GM18861 (cell line): Measurements from ENCODE around the gene BCAS3.
"Not testable (repeated sequence)": the region's sequence is repeated elsewhere in the genome, so short reads cannot be mapped to it uniquely, and the experiment has no call there.

Source experiments
- ATAC-seq: cut with Tn5 transposase; IDR thresholded peaks from one replicate; pipeline ENCODE4 v1.9.1; 2021; ENCODE audit not compliant: unreplicated experiment

BCAS3 gene

DNA sequence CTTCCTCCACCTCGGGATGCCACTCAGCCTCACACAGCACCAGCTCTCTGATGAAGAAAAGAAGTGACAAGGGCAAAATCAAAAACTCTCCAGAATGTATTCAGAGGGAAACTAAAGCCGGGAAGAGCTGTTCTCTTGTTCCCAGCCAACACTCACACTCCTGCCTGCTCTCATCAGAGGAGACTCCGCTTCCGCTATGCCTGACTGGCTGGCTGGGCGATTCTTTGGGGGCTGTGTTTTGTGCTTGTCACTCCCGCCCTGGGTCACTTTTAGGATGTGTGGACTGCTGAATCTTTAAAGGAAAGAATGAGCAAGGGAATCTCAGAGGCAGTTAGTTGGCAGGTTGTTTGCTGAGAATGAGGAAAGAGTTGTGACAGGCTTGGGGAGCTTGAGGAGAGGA, 667.4 kb downstream of the BCAS3 start:
- ATAC-seq, result no peak

DNA sequence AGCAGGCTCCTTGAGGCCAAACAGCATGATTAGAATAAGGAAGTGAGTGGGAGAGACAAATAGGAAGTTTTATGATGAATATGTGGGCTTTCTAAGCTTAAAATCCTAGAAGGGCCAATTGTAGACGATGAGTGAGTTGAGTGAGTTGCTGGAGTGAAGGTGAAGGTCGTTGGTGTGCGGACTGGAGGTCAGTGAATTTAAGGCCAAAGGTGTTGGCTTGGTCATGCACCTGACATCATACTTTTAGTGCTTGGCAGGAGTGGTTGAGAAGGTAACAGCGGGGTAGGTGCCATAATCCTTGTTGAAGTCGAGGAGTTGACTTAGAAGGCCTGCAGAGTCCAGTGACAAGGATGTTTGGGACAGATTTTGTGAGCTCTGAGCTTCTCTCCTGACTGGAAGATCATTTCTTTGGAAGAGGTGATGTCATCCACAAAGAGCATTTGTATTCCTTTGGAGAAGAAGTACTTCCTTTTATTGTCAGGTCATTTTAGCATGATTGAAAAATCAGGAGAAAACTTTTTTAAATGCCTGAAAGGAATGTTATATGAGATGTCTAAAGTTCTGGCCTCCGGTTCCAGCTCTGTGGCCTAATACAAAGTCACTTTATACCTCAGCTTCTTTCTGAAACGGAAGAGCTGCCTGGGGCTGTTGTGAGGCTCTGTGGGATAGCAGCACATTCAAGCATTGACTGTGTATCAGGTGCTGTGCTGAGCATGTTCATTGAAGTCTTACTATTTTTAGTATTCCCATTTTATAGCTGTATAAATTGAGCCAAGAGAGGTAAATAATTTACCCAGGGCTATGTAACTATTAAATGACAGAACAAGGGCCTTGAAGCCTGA, 668.4 kb downstream of the BCAS3 start:
- no peak for ATAC-seq

DNA sequence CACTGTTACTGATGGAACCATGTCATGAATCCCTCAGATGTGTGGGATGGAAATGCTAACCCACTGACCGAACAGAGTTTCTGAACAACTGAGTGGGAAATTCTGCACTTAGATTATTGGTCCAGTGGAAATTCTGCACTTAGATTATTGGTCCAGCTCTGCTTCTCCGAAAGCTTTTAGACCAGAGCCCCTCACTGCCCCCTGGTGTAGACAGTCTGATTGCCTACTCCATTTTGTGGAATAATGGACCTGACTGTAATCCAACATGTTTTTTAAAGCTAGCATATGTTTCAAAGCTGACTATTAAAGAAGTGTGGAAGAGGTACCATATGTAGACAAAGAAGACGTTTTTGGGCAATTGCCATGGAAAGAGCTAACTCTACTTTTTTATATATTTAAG, 671.7 kb downstream of the BCAS3 start:
- ATAC-seq, result no peak

DNA sequence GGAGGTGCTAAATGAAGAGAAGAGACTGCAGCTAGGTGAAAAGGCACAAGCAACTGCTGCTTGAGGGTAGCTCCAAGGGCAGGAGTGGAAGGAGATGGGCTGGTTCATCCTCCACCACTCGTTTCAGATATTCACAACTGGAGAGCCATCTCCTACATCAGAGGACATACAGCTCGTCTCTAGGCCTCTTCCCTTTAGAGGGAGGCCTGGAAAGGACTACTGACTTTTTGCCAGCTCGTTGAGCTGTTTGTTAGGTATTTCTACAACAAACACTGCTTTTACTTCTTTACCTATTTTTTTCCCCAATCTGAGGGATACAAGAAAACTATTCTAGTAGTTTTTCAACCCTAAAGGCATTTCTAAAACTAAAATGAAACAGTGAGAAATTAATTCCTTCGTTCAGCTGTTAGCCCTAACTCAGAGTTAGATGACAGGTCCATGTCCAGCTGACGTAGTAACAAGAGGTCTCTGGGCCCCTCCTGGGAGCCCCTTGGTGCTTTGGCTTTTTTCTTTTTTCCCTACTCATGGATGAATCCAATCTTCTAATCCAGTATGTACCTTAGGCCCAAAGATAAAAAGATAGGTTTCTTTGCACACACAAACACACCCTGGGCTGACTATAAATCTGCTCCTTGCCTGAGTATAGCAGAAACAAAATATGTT, 674.2 kb downstream of the BCAS3 start:
- ATAC-seq, result no peak

DNA sequence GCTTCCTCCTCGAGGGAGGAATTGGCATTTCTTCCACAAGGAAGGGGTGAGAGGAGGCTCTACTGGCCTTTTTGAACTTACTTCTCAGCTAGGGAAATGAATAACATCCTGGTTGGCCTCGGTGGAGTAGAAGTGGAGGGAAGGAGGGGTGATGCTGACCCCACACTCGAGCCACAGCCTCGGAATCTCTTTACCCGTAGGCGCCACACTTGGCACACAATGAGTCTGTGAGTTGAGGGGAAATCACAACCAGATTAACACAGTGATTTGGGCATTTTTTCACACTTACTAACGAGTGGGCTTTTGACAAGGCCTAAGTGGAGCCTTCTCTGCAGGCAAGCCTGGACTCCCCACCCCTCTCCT, 674.7 kb downstream of the BCAS3 start:
- ATAC-seq, result no peak

DNA sequence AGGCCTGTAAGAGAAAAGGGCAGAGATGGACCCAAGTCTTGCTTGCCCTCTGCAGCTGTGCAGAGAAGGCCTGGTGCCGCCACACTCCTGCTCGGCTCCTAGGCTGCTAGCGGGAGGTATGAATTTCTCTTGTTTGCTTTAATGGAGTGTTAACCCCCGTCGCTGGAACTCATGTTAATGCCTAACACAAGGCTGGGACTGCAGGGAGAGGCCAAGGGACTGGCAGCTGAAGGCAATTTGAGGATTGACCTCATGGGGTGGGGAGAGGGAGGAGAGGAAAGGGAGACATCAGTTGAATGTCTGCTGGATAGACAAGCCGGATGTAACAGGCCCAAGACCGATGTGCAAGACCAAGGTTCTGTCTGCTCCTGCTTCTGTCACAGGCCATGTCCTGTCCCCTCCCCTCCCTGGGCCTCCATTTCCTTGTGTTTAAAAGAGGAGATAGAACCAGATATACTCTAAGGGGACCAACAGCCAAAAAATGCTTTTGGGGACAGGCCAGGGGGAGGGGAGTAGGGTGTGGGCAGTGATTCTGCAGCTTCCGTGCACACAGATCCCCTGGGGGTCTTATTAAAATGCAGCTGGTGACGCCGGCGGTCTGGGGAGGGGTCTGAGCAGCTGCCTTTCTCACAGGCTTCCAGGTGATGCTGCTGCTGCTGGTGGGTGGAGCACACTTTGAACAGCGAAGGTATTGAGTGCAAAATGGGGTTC, 675.3 kb downstream of the BCAS3 start:
- no peak for ATAC-seq

DNA sequence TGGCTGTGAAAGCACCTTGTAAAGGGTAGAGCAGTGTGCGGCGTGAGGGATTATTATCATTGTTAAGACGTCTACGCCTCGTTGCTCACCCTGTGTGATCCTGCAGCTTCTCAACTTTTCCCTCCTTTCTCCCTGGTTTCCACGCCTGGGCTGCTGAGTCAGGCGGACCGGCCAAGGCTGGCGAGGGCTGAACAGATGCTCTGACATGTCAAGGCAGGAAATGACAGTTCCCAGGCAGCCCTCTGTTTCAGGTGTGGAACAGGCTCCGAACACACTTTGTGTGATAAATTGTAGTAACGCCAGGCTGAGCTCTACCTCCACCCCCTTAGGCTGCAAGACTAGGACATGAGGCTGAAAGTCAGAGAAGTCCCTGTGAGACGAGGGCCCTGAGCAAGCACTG, 676.0 kb downstream of the BCAS3 start:
- ATAC-seq, result no peak

DNA sequence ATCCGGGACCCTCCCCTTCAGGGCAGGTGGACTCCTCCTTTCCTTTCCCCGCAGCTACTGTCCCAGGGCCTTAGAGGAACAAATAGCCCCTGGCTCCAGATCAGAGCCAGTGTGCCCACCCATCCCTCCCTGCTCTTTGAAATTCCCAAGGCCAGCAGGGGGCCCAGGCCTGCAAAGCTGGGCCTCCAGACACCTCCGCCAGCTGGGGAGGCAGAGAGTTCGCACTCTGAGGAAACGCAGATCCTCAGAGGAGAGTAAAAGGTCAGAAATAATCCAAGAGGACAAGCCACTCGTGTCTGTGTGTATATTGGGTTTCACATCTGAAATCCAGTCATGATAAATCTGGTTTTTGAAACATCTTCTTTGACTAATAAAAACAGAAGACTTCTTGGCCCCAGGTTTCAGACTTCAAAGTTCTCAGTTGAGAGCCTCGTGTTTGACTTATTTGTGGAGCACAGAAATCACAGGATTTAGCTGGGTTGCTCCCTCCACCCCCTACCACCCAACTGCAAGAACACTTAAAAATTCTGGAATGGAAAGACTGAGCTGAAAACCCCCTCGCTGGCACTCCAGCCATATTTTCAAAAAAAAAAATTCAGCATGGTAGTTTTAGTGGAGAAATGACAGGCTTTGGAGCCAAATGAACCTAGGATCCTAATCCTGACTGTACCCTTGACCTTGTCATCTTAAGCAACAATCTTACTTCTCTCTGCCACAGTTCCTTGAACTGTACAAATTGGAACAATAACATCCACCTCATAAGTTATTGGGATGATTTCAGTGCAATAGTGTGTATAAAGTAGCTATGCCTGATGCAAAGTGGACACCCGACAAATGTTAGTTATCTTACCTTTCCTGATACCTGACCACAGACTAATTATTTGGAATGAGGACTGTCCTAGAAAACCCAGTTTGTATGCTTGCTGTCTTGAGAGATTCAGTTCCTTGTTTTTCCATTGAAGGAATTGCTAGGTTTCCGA, 677.5 kb downstream of the BCAS3 start:
- no peak for ATAC-seq

DNA sequence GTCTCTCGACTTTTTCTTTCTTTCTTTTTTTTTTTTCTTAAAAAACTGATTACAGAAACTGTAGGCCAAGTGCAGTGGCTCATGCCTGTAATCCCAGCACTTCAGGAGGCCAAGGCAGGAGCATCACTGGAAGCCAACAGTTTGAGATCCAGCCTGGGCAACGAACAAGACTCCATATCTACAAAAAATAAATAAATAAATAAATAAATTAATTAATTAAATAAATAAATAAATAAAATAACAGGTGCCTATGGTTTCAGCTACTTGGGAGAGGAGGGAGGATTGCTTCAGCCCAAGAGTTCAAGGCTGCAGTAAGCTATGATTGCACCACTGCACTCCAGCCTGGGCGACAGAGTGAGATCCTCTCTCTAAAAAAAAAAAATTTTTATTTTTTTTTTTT, 679.4 kb downstream of the BCAS3 start:
- not testable (repeated sequence) for ATAC-seq

DNA sequence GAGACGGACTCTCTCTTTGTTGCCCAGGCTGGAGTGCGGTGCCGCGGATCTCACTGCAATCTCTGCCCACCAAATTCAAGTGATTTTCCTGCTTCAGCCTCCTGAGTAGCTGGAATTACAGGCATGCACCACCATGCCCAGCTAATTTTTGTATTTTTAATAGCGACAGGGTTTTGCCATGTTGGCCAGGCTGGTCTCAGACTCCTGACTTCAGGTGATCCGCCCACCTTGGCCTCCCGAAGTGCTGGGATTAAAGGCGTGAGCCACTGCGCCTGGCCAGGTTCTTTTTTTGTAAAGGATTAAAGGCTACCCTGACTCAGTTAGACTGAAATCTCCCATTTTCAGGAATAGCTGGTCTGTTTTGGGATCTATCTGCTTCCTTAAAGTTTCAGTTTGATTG, 681.9 kb downstream of the BCAS3 start:
- not testable (repeated sequence) for ATAC-seq

DNA sequence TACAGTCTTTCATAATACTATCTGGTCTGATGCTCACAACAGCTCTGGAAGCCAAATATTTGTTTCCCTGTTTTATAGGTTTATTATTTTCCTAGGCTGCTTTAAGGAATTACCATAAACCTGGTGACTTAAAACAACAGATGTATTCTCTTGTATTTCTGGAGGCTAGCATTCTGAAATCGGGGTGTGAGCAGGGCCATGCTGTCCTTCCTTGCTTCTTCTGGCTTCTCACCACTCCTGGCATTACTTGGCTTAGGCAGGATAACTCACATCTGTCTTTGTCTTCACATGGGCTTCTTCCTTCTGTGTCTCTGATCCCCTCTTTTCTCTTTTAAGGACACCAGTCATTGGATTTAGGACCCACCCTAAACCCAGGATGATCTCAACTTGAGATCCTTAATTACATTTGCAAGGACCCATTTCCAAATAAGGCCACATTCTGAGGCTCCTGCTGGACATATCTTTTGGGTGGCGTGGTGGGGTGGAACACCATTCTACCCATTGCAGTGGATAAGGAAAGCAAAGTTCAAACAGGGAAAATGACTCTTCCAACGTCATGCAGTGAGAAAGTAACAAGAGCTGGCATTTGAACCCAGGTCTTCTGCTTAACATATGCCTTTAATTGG, 682.8 kb downstream of the BCAS3 start:
- no peak for ATAC-seq

DNA sequence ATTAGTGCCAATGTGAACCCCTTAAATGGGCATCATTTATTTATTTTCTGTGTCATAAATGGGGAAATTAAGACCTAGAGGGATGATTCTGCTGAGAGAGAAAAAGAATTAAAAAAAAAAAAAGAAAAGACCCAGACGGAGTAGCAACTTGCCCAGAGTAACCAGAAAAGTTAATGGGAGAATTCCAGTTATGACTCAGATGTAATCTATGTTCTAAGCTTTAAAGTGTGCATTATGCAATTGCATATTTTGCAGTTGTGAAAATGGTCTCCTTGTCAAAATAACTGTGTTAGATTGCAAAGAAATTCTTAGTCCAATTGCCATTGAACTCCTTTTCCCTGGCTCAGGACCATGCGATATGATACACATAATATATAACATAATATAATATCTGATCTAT, 683.4 kb downstream of the BCAS3 start:
- ATAC-seq, result no peak

DNA sequence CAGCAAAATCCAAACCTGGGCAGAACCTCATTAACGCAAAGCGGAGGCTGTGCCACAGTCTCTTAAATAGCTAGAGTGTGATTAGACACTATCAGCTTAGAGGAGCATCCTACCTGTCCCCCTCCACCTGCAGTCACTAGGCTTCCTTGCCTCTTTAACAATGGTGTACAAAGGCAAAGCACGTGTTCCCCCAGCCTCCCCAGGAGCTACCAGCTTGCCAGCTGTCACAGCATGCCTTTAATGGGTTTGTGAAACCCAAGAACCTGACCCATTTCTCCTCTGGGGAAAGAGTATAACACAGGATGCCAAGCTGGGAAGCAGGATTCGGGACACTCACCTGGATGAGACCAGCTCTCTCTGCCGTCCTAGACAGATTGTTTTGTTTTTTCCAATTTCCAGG, 684.7 kb downstream of the BCAS3 start:
- no peak for ATAC-seq

DNA sequence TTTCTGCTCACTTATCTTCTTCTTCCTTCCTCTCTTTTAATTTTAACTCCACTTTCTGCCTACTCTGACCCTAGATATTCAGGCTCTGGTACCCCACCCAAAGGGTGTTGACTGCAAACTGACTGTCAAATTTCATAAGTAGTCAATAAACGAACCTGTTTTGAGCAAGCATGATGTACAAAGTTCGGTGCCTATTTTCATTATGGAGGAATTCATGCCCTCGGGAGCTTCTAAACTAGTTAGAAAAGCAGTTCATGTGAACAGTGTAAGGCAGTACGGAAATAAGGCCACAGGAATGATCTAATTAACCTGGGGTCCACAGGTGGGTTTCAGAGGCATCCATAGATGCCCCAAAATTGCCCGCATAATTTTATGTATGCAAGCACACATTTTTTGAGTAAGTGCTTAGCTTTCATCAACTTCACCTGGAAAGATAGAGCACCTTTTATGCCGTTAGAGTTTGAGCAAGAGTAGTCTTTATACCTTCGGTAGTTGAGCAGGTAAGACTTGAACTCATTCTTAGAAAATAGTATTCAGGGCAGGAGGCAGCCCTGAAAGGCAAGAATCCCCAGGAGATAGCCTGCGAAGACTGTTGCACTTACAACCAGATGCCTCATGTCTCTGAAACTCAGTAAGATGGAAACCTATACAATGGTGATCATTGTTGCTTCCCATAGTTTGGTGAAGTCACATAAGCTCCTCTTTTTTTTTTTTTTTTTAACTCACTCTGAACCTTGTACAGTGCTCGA, 685.4 kb downstream of the BCAS3 start:
- ATAC-seq, result no peak

DNA sequence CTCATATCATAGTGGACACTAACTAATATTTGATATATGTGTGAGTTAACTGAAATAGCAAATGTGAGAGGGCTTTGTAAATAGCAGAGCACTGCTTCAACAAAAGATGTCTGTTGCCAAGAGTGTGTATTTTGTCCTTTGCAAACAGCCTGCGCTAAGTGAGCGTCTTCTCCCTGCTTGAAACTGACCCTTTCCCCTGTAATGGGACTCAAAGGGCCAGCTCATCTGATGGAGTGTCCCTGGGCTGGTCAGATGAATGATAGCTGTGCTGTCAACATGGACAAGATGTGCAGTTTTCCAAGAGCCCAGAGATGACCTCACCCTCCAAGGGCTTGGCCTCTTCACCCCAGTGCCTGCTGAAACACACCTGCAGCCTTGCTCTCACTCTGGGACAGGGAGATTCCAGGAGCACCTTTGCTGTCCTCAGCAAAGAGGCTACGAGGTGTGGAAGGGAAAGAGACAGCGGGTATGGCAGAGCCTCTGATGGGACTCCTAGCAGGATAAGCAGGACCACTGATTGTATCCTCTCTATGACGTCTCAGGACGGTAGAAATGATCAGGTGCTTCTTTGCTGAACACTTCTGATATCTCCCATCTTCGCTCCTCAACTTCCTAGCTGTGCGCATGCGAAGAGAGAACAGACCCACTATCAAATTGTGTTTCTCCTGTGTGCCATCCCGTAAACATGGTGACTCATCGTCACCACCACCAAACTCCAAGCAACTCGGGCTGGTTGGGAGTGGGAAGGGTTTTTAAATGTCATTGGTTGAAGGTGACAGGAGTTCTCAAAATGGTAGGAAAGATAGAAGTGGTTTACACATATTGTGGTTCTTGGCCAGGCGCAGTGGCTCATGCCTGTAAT, 686.2 kb downstream of the BCAS3 start:
- no peak for ATAC-seq

DNA sequence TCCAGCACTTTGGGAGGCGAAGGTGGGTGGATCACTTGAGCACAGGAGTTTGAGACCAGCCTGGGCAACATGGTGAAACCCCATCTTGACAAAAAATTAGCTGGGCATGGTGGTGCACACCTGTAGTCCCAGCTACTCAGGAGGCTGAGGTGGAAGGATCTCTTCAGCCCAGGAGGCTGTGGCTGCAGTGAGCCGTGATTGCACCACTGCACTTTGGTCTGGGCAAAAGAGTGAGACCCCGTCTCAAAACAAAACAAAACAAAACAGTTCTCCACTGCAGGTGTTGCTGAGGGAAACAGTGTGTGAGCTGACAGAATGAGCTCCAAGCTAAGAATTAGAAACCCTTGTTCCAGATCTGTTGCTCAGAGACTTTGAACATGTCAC, 686.8 kb downstream of the BCAS3 start:
- no peak for ATAC-seq

DNA sequence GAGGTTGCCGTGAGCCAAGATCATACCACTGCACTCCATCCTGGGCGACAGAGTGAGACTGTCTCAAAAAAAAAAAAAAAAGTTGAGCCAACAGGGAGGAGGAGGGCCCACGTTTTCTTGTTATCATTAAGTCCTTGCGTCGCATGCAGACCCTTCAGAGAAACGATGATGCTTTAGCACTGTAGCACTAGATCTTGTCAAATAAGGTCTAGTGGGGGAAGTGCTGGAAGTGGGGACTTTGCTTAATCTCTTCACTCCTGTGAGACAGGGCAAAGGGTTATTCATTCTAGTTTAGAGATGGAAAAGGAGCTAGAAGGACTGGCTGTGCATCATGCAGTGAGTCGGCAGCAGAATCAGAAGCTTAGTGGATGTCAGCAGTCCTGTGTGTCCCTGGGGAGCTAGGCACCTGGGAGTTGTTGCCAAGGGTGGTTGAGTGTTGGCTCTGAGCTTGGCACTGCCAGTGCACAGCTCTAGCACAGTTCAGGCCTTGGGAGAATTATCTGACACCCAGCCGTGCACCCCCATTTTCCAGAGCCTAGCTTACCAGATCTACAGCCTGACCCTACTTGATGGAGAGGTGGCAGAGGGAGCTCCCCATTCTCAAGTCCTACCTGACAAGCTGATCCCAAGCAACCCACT, 688.5 kb downstream of the BCAS3 start:
- no peak for ATAC-seq

DNA sequence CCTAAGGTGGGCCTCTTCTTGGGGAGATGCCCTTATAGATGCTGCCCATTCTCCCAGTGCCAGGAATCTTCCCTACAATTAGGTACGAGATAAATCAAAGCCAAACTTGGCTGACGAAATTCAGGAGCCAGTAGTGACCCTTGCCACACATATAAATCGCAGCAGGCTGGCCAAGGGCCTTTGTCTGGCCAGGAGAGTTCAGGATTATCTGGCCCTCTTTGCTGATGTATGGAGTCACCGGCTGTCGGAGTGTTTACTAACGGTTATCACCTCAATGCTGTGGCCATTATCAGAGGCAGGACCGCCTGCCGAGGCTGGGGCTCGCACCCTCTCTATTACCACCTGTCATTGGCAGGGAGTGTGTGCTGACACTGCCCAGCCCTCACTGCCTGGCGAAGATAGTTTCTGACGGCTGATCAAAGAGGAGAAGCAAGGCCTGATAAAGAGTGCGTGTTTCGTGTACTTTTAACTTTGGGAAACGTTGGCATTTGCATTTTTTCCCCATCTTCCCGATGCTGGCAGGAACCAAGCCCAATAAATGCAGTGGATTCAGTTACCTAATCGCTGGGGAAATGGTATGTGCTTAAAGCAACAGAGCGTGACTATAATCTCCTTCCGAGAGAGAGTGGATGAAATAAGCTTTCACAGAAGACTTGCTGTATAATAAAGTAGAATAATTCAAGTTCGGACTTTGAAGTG, 689.2 kb downstream of the BCAS3 start:
- no peak for ATAC-seq
